ENCODE results near the gene ARHGEF16.

- no peak for TF ChIP-seq ZNF274 (IDR thresholded peaks at IDR 0.05; ENCODE audit: low read length)
- no peak for TF ChIP-seq ZNF274 (tag by site-specific recombination; IDR thresholded peaks at IDR 0.05; ENCODE audit: borderline replicate concordance)
- TF ChIP-seq CTCF (tag by site-specific recombination; IDR thresholded peaks at IDR 0.05) = no peak
- no peak for TF ChIP-seq ZNF133 (tag by site-specific recombination; IDR thresholded peaks at IDR 0.05)
- no peak for TF ChIP-seq REST (tag by site-specific recombination; IDR thresholded peaks at IDR 0.05)
- TF ChIP-seq ZSCAN30 (tag by site-specific recombination; IDR thresholded peaks at IDR 0.05) = no peak
- TF ChIP-seq ZBTB10 (tag by site-specific recombination; IDR thresholded peaks at IDR 0.05) = no peak
Observed at GRCh38 chr1:3459051-3459908, 4.8 kb downstream of the ARHGEF16 start.
